ENCODE data around the gene TANGO2.
"Not testable (repeated sequence)": the region's sequence is repeated elsewhere in the genome, so short reads cannot be mapped to it uniquely, and the experiment has no call there.

TANGO2 gene

GRCh38 chr22:20062766-20063083 is 41.8 kb downstream of the TANGO2 start:
- TF ChIP-seq SUZ12 (IDR thresholded peaks at IDR 0.05; ENCODE audit: extremely low read depth, insufficient read depth, insufficient read length), result no peak
- H3K27me3 ChIP-seq (ENCODE audit: insufficient read depth, insufficient read length), result no peaks in the 10 kb centered on the region
- no peak for DNase-seq (ENCODE audit: low read depth, low spot score)
- peaks cover 19% of the 10 kb centered on the region for H3K36me3 ChIP-seq (ENCODE audit: insufficient read depth, insufficient read length, low read length)
- H3K4me1 ChIP-seq (ENCODE audit: insufficient read depth, insufficient read length), result no peaks in the 10 kb centered on the region
- H3K9ac ChIP-seq (ENCODE audit: insufficient read length, low read depth), result no peak overlapping the region
- no peaks in the 10 kb centered on the region for H3K9me3 ChIP-seq (ENCODE audit: insufficient read depth, low read length)
- H3K4me3 ChIP-seq (ENCODE audit: insufficient read length, low read depth), result no peak overlapping the region

- Histone ChIP-seq H3K9ac (ENCODE audit: insufficient read length, low read depth) (no peak overlapping the region), H3K4me3 (ENCODE audit: insufficient read length, low read depth) (no peak overlapping the region), H3K4me1 (ENCODE audit: insufficient read depth, insufficient read length) (no peaks in the 10 kb centered on the region), H3K36me3 (ENCODE audit: insufficient read depth, insufficient read length, low read length) (peaks cover 19% of the 10 kb centered on the region), H3K9me3 (ENCODE audit: insufficient read depth, low read length) (no peaks in the 10 kb centered on the region), H3K27me3 (ENCODE audit: insufficient read depth, insufficient read length) (no peaks in the 10 kb centered on the region)
- no peak for TF ChIP-seq ZNF274 (IDR thresholded peaks at IDR 0.05; ENCODE audit: low read depth, low read length)
- no peak for DNase-seq (ENCODE audit: low read depth, low spot score)
These were observed 42.6 kb downstream of the TANGO2 start for GRCh38 chr22:20063271-20064139.

GRCh38 chr22:20064140-20064480 is 43.2 kb downstream of the TANGO2 start:
- TF ChIP-seq YY1 (IDR thresholded peaks at IDR 0.05; ENCODE audit: insufficient read depth, insufficient read length) (no peak), ZNF274 (IDR thresholded peaks at IDR 0.05; ENCODE audit: low read depth, low read length) (no peak), SUZ12 (IDR thresholded peaks at IDR 0.05; ENCODE audit: extremely low read depth, insufficient read depth, insufficient read length) (no peak)
- DNase-seq (ENCODE audit: low read depth, low spot score), result no peak
- Histone ChIP-seq H3K4me3 (ENCODE audit: insufficient read length, low read depth) (no peak overlapping the region), H3K27me3 (ENCODE audit: insufficient read depth, insufficient read length) (no peaks in the 10 kb centered on the region), H3K36me3 (ENCODE audit: insufficient read depth, insufficient read length, low read length) (peaks cover 19% of the 10 kb centered on the region), H3K9ac (ENCODE audit: insufficient read length, low read depth) (no peak overlapping the region), H3K4me1 (ENCODE audit: insufficient read depth, insufficient read length) (no peaks in the 10 kb centered on the region), H3K9me3 (ENCODE audit: insufficient read depth, low read length) (no peaks in the 10 kb centered on the region)

GRCh38 chr22:20064545-20065262 is 43.8 kb downstream of the TANGO2 start:
- no peak for DNase-seq (ENCODE audit: low read depth, low spot score)
- no peak overlapping the region for H3K4me3 ChIP-seq (ENCODE audit: insufficient read length, low read depth)
- TF ChIP-seq SUZ12 (IDR thresholded peaks at IDR 0.05; ENCODE audit: extremely low read depth, insufficient read depth, insufficient read length) (no peak), ZNF274 (IDR thresholded peaks at IDR 0.05; ENCODE audit: low read depth, low read length) (no peak), YY1 (IDR thresholded peaks at IDR 0.05; ENCODE audit: insufficient read depth, insufficient read length) (no peak)

GRCh38 chr22:20065896-20066616 is 45.1 kb downstream of the TANGO2 start:
- no peaks in the 10 kb centered on the region for H3K27me3 ChIP-seq (ENCODE audit: insufficient read depth, insufficient read length)
- TF ChIP-seq ZNF274 (IDR thresholded peaks at IDR 0.05; ENCODE audit: low read depth, low read length) (no peak), SUZ12 (IDR thresholded peaks at IDR 0.05; ENCODE audit: extremely low read depth, insufficient read depth, insufficient read length) (no peak), YY1 (IDR thresholded peaks at IDR 0.05; ENCODE audit: insufficient read depth, insufficient read length) (no peak)
- no peak overlapping the region for H3K4me3 ChIP-seq (ENCODE audit: insufficient read length, low read depth)
- H3K4me1 ChIP-seq (ENCODE audit: insufficient read depth, insufficient read length), result peaks cover 2% of the 10 kb centered on the region
- no peak overlapping the region for H3K9ac ChIP-seq (ENCODE audit: insufficient read length, low read depth)
- DNase-seq (ENCODE audit: low read depth, low spot score), result no peak
- peaks cover 19% of the 10 kb centered on the region for H3K36me3 ChIP-seq (ENCODE audit: insufficient read depth, insufficient read length, low read length)
- H3K9me3 ChIP-seq (ENCODE audit: insufficient read depth, low read length), result no peaks in the 10 kb centered on the region

More at GRCh38 chr22:20064545-20065262, 43.8 kb downstream of the TANGO2 start:
- H3K9me3 ChIP-seq (ENCODE audit: insufficient read depth, low read length), result no peaks in the 10 kb centered on the region
- no peaks in the 10 kb centered on the region for H3K4me1 ChIP-seq (ENCODE audit: insufficient read depth, insufficient read length)
- H3K27me3 ChIP-seq (ENCODE audit: insufficient read depth, insufficient read length), result no peaks in the 10 kb centered on the region
- peaks cover 19% of the 10 kb centered on the region for H3K36me3 ChIP-seq (ENCODE audit: insufficient read depth, insufficient read length, low read length)
- no peak overlapping the region for H3K9ac ChIP-seq (ENCODE audit: insufficient read length, low read depth)

- no peak overlapping the region for H3K9ac ChIP-seq (ENCODE audit: insufficient read length, low read depth)
These were observed 45.9 kb downstream of the TANGO2 start for GRCh38 chr22:20066617-20067383.

GRCh38 chr22:20067384-20067682 is 46.4 kb downstream of the TANGO2 start:
- DNase-seq (ENCODE audit: low read depth, low spot score); H3K4me3 ChIP-seq (ENCODE audit: insufficient read length, low read depth); H3K9me3 ChIP-seq (ENCODE audit: insufficient read depth, low read length); H3K4me1 ChIP-seq (ENCODE audit: insufficient read depth, insufficient read length); H3K9ac ChIP-seq (ENCODE audit: insufficient read length, low read depth); H3K27me3 ChIP-seq (ENCODE audit: insufficient read depth, insufficient read length): not testable (repeated sequence)
- peaks cover 14% of the 10 kb centered on the region for H3K36me3 ChIP-seq (ENCODE audit: insufficient read depth, insufficient read length, low read length)

More at GRCh38 chr22:20066617-20067383, 45.9 kb downstream of the TANGO2 start:
- H3K9me3 ChIP-seq (ENCODE audit: insufficient read depth, low read length), result no peaks in the 10 kb centered on the region
- peaks cover 2% of the 10 kb centered on the region for H3K4me1 ChIP-seq (ENCODE audit: insufficient read depth, insufficient read length)
- no peak for DNase-seq (ENCODE audit: low read depth, low spot score)
- H3K27me3 ChIP-seq (ENCODE audit: insufficient read depth, insufficient read length), result no peaks in the 10 kb centered on the region
- TF ChIP-seq ZNF274 (IDR thresholded peaks at IDR 0.05; ENCODE audit: low read depth, low read length), result no peak
- no peak for TF ChIP-seq YY1 (IDR thresholded peaks at IDR 0.05; ENCODE audit: insufficient read depth, insufficient read length)
- no peak for TF ChIP-seq SUZ12 (IDR thresholded peaks at IDR 0.05; ENCODE audit: extremely low read depth, insufficient read depth, insufficient read length)
- H3K4me3 ChIP-seq (ENCODE audit: insufficient read length, low read depth), result no peak overlapping the region
- peaks cover 14% of the 10 kb centered on the region for H3K36me3 ChIP-seq (ENCODE audit: insufficient read depth, insufficient read length, low read length)
